Nephron progenitor cell (in vitro differentiated cells): ENCODE measurements around the gene NFATC4.

Experiments
- DNase-seq: peaks from one replicate; pipeline ENCODE4 v3.0.0; 2021
- H3K27ac Mint-ChIP-seq: 2 replicates; pipeline ENCODE4 v1.8.0; 2021; ENCODE audit warnings: mild to moderate bottlenecking, moderate library complexity, mixed read lengths
- H3K27me3 Mint-ChIP-seq: 2 replicates; pipeline ENCODE4 v1.8.0; 2021; ENCODE audit warnings: mild to moderate bottlenecking, low read depth, mixed read lengths; ENCODE audit not compliant: poor library complexity
- H3K36me3 Mint-ChIP-seq: 2 replicates; pipeline ENCODE4 v1.8.0; 2021; ENCODE audit warnings: low read depth, mixed read lengths
- H3K4me1 Mint-ChIP-seq: 2 replicates; pipeline ENCODE4 v1.8.0; 2021; ENCODE audit warnings: mixed read lengths
- H3K4me3 Mint-ChIP-seq: 2 replicates; pipeline ENCODE4 v1.8.0; 2021; ENCODE audit warnings: mild to moderate bottlenecking, moderate library complexity, mixed read lengths
- H3K9me3 Mint-ChIP-seq: 2 replicates; pipeline ENCODE4 v1.8.0; 2021; ENCODE audit warnings: mild to moderate bottlenecking, moderate library complexity, mixed read lengths
- TF ChIP-seq, protein P1 (sequence below): fragments of 200-600 bp; sonication (generic); IDR thresholded peaks from 2 replicates; pipeline ENCODE4 v1.5.0; 2021; ENCODE audit warnings: antibody characterized with exemption

Gene NFATC4

GRCh38 chr14:24362241-24362960 is 5.6 kb upstream of the NFATC4 start:
- TF ChIP-seq, protein P1, sequence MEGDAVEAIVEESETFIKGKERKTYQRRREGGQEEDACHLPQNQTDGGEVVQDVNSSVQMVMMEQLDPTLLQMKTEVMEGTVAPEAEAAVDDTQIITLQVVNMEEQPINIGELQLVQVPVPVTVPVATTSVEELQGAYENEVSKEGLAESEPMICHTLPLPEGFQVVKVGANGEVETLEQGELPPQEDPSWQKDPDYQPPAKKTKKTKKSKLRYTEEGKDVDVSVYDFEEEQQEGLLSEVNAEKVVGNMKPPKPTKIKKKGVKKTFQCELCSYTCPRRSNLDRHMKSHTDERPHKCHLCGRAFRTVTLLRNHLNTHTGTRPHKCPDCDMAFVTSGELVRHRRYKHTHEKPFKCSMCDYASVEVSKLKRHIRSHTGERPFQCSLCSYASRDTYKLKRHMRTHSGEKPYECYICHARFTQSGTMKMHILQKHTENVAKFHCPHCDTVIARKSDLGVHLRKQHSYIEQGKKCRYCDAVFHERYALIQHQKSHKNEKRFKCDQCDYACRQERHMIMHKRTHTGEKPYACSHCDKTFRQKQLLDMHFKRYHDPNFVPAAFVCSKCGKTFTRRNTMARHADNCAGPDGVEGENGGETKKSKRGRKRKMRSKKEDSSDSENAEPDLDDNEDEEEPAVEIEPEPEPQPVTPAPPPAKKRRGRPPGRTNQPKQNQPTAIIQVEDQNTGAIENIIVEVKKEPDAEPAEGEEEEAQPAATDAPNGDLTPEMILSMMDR = no peak
- DNase-seq = no peak
- H3K4me1 Mint-ChIP-seq = peaks cover 16% of the 10 kb centered on the region
- H3K4me3 Mint-ChIP-seq = no peak overlapping the region
- no peak overlapping the region for H3K27ac Mint-ChIP-seq
- H3K9me3 Mint-ChIP-seq = peaks cover 12% of the 10 kb centered on the region
- H3K27me3 Mint-ChIP-seq = peaks cover 59% of the 10 kb centered on the region
- no peaks in the 10 kb centered on the region for H3K36me3 Mint-ChIP-seq

- Mint-ChIP-seq H3K27ac (no peak overlapping the region), H3K4me3 (no peak overlapping the region), H3K36me3 (no peaks in the 10 kb centered on the region), H3K9me3 (peaks cover 12% of the 10 kb centered on the region), H3K27me3 (peaks cover 49% of the 10 kb centered on the region), H3K4me1 (peaks cover 21% of the 10 kb centered on the region)
- DNase-seq = no peak
- TF ChIP-seq, protein P1 = no peak
These were observed 4.6 kb upstream of the NFATC4 start for GRCh38 chr14:24363401-24363800.

DNA sequence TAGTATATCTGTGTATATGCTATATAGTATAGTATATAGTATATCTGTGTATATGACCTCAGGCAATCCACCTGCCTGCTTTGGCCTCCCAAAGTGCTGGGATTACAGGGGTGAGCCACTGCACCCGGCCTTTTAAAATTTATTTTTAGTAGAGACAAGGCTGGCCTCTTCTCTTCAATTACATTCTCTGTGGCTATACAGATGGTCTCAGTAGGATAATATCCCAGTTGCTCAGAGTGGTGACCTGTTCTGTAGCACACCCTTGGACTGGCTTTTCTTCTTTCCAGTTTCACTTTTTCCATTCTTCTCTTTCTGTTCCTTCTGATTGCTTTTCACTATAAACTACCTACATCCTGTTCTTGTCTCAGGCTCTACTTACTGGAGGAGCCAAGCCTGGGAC is 3.1 kb upstream of the NFATC4 start:
- H3K27ac Mint-ChIP-seq = no peak overlapping the region
- peaks cover 8% of the 10 kb centered on the region for H3K9me3 Mint-ChIP-seq
- TF ChIP-seq, protein P1 = no peak
- DNase-seq = no peak
- peaks cover 39% of the 10 kb centered on the region for H3K27me3 Mint-ChIP-seq
- H3K36me3 Mint-ChIP-seq = no peaks in the 10 kb centered on the region
- H3K4me3 Mint-ChIP-seq = no peak overlapping the region
- peaks cover 27% of the 10 kb centered on the region for H3K4me1 Mint-ChIP-seq

GRCh38 chr14:24365600-24366412 is 2.2 kb upstream of the NFATC4 start:
- TF ChIP-seq, protein P1 = peak; percentile 74
- Mint-ChIP-seq H3K27me3 (peaks cover 30% of the 10 kb centered on the region), H3K4me1 (peaks cover 28% of the 10 kb centered on the region), H3K27ac (peak overlapping the region; percentile 79), H3K36me3 (no peaks in the 10 kb centered on the region), H3K9me3 (no peaks in the 10 kb centered on the region), H3K4me3 (peak overlapping the region; percentile 89)
- peak; percentile 81 for DNase-seq

DNA sequence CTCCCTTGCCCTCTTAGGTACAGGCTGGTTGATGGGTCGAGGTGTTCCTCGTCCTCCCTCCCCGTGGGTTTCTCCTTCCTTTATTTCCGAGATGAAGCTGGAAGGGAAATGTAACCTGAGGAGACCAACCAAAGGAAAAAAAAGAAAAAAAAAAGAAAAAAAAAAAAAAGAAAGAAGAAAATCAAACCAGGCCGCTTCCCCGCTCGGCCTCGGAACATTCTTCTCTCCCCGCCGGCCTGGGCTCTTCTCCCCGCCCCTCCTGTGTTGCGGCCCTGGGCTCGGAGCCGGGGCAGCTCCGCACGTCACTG is 1.6 kb upstream of the NFATC4 start:
- TF ChIP-seq, protein P1 = no peak
- H3K27ac Mint-ChIP-seq = peak overlapping the region; percentile 79
- peak overlapping the region; percentile 89 for H3K4me3 Mint-ChIP-seq
- peaks cover 25% of the 10 kb centered on the region for H3K27me3 Mint-ChIP-seq
- DNase-seq = no peak
- H3K36me3 Mint-ChIP-seq = no peaks in the 10 kb centered on the region
- H3K9me3 Mint-ChIP-seq = no peaks in the 10 kb centered on the region
- H3K4me1 Mint-ChIP-seq = peaks cover 34% of the 10 kb centered on the region
